Measurements from ENCODE around the gene KCNJ1.
A peak's percentile ranks its signal among the peaks of the same experiment; 100 is the strongest.

KCNJ1 gene

GRCh38 chr11:128893578-128894285 lies 26.6 kb upstream of the KCNJ1 start:
- Mint-ChIP-seq H3K9me3 (no peaks in the 10 kb centered on the region), H3K27me3 (peaks cover 51% of the 10 kb centered on the region), H3K27ac (no peak overlapping the region), H3K4me1 (ENCODE audit: low read depth) (peaks cover 4% of the 10 kb centered on the region), H3K36me3 (ENCODE audit: low read depth) (no peaks in the 10 kb centered on the region), H3K4me3 (no peak overlapping the region)
- no peak for DNase-seq

DNA sequence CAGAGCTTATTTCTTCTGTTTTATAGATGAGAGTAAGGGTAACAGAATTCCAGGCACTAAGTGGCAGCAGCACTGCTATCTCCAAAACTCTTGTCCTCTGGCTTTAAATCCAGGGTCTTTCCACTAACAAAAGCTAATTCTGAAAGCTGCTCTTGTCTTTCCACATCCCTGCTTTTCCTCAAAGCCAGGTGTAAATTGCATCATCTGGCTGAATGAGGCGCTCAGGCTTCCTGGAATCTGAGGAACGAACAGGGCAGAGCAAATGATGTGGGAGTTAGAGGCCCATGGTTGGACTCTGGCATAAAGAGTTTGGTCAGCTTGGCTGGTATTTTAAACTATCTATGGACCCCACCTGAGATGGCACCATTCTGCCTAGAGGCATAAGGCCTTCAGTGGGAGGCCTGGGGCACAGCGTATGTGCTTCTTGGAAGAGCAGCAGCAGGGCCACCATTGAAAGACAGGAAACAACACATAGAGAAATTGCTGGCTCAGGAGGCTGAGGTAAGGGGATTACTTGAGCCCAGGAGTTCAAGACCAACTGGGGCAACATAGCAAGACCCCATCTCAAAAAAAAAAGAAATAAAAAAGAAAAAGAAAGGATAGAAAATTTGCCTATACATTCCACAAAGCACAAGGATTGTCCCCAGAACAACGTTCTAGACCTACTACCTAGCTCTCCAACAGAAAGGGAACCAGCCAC lies 25.9 kb upstream of the KCNJ1 start:
- Mint-ChIP-seq H3K9me3 (no peaks in the 10 kb centered on the region), H3K4me3 (no peak overlapping the region), H3K27me3 (peaks cover 58% of the 10 kb centered on the region), H3K27ac (no peak overlapping the region), H3K4me1 (ENCODE audit: low read depth) (peaks cover 4% of the 10 kb centered on the region), H3K36me3 (ENCODE audit: low read depth) (no peaks in the 10 kb centered on the region)
- DNase-seq: no peak

- Mint-ChIP-seq H3K4me1 (ENCODE audit: low read depth) (peaks cover 4% of the 10 kb centered on the region), H3K27me3 (peaks cover 67% of the 10 kb centered on the region), H3K27ac (no peak overlapping the region), H3K9me3 (no peaks in the 10 kb centered on the region), H3K36me3 (ENCODE audit: low read depth) (no peaks in the 10 kb centered on the region), H3K4me3 (no peak overlapping the region)
- DNase-seq: no peak
These were observed 24.9 kb upstream of the KCNJ1 start for GRCh38 chr11:128891913-128892398.

DNA sequence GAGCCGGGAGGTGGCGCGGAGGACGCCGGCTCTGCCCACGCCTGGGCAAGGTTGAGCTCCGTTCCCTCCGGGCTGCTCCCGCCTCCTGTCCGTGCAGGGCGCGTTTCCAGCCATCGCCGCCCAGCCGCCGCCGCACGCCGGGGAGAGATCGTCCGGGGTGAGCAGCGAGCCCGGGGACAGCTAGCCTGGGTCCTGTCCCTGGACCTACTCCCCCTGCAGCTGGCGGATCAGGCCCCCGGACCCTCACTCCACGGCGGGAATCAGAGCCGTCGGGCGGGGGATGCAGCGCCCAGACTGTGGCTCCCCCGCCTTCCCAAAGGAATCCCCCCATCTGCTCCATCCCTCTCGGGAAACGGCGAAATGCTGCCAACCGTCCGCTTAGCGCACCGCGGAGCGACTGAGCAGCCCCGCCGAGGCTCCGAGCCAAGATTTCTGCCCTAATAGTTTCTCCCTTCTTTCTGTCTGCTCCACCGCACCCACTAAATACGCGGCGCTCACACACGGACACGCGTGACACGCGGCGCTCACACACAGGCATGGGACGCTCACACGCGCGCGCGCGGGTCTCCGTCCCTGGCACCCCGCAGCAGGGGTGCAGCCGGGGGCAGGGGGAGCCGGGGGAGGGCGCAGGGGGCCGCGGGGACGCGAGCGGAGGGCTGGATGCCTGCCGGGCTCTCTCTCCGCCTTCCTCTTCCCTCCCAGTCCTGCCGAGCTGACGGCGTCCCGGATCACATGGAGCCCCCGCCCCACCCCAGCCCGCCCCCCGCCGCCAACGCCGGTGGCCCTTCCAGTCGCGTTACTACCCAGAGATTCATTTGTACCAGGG lies 23.7 kb upstream of the KCNJ1 start, which contains the start of gene KCNJ5:
TSS of gene KCNJ5 (plus strand) at position 814 of the 826 bp plus-strand sequence. CDS start 19,918 bp downstream, outside the sequence.
- DNase-seq: peak; percentile 45
- Mint-ChIP-seq H3K27me3 (peaks cover 73% of the 10 kb centered on the region), H3K4me1 (ENCODE audit: low read depth) (peaks cover 6% of the 10 kb centered on the region), H3K4me3 (peak within 1 kb of the TSS; percentile 74), H3K36me3 (ENCODE audit: low read depth) (no peaks in the 10 kb centered on the region), H3K27ac (no peak within 1 kb of the TSS), H3K9me3 (no peaks in the 10 kb centered on the region)

DNA sequence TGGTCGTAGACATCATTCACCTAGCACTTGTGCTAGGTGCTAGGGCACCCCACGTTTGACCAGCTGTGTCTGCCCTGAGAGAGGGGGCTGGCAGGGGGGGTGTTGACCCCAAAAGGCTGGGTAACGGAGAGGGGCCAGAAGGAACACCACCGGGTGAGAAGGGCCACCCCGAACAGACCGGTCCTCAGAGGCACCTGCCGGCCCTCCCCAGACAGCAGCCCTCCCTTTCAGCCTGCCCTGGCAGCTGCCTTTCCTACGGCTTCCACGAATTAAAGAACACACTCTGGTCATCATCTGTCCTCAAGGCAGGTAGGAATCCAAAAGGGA lies 23.1 kb upstream of the KCNJ1 start:
- peaks cover 77% of the 10 kb centered on the region for H3K27me3 Mint-ChIP-seq
- no peaks in the 10 kb centered on the region for H3K36me3 Mint-ChIP-seq (ENCODE audit: low read depth)
- H3K4me1 Mint-ChIP-seq (ENCODE audit: low read depth): peaks cover 6% of the 10 kb centered on the region
- peak overlapping the region; percentile 74 for H3K4me3 Mint-ChIP-seq
- H3K27ac Mint-ChIP-seq: no peak overlapping the region
- no peaks in the 10 kb centered on the region for H3K9me3 Mint-ChIP-seq
- no peak for DNase-seq

DNA sequence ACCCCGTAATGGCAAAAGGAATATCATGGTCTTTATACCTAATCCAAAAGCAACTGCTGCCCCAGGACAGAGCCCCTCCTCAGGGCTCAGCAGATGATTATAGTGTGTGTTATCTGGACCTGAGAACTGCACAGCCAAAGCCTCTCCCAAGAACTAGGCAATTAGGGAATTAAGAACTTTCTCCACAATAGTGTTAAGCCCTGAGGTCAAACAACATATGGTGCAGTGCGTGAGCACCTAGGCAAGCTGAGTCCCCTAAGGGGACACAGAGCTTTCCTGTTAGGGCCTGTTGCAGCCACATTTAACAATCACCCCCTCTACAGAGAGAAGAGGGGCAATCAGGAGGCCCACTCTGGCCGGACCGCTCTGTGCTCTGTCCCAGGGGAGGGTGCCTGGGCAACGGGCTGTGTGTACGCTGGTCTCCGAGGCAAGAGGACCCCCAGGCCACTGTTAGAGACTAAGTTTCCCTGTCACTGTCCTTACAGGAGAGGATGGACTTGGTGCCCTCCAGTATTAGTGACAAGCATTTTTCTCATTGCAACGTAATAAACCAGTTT lies 22.6 kb upstream of the KCNJ1 start:
- DNase-seq: no peak
- Mint-ChIP-seq H3K4me3 (no peak overlapping the region), H3K9me3 (no peaks in the 10 kb centered on the region), H3K36me3 (ENCODE audit: low read depth) (no peaks in the 10 kb centered on the region), H3K27me3 (peaks cover 78% of the 10 kb centered on the region), H3K27ac (no peak overlapping the region), H3K4me1 (ENCODE audit: low read depth) (peaks cover 6% of the 10 kb centered on the region)

- peaks cover 6% of the 10 kb centered on the region for H3K4me1 Mint-ChIP-seq (ENCODE audit: low read depth)
- no peaks in the 10 kb centered on the region for H3K9me3 Mint-ChIP-seq
- DNase-seq: no peak
- peaks cover 77% of the 10 kb centered on the region for H3K27me3 Mint-ChIP-seq
- no peaks in the 10 kb centered on the region for H3K36me3 Mint-ChIP-seq (ENCODE audit: low read depth)
- H3K27ac Mint-ChIP-seq: no peak overlapping the region
- H3K4me3 Mint-ChIP-seq: no peak overlapping the region
These were observed 21.2 kb upstream of the KCNJ1 start for GRCh38 chr11:128888034-128888985.

DNA sequence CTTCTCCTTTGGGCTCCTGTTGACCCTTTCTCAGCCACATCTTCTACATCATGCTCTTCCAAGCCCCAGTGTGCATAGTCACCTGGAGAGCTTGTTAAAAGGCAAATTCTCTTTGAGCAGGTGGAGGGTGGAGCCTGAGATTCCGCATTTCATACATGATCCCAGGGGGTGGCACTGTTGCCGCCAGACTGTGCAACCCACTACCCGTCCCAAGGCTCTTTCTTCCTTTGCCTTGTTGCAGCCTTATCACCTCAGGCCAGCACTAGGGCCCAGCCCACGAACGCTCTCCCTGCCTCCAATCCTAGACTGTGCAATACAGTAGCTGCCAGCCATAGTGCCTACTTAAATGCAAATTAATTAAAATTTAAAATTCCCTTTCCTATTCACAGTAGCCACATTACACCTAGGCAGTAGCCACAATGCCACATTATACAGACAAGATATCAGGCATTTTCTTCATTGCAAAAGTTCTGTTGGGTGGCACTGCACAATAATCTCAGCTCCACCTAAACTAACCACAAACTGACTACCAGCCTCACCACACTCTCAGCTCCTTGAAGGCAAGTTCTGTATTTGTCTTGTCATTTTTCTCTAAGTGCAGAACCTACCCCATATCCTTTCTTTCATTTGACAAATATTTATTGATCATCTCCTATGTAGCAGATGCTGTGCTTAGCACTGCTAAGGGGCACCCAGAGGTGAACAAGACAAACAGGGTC lies 19.5 kb upstream of the KCNJ1 start:
- Mint-ChIP-seq H3K36me3 (ENCODE audit: low read depth) (no peaks in the 10 kb centered on the region), H3K27ac (no peak overlapping the region), H3K9me3 (no peaks in the 10 kb centered on the region), H3K27me3 (peaks cover 72% of the 10 kb centered on the region), H3K4me3 (no peak overlapping the region), H3K4me1 (ENCODE audit: low read depth) (peaks cover 5% of the 10 kb centered on the region)
- no peak for DNase-seq

GRCh38 chr11:128884703-128885338 lies 17.7 kb upstream of the KCNJ1 start:
- Mint-ChIP-seq H3K4me1 (ENCODE audit: low read depth) (peaks cover 2% of the 10 kb centered on the region), H3K4me3 (no peak overlapping the region), H3K9me3 (no peaks in the 10 kb centered on the region), H3K27me3 (peaks cover 58% of the 10 kb centered on the region), H3K36me3 (ENCODE audit: low read depth) (no peaks in the 10 kb centered on the region), H3K27ac (no peak overlapping the region)
- peak; percentile 58 for DNase-seq

DNA sequence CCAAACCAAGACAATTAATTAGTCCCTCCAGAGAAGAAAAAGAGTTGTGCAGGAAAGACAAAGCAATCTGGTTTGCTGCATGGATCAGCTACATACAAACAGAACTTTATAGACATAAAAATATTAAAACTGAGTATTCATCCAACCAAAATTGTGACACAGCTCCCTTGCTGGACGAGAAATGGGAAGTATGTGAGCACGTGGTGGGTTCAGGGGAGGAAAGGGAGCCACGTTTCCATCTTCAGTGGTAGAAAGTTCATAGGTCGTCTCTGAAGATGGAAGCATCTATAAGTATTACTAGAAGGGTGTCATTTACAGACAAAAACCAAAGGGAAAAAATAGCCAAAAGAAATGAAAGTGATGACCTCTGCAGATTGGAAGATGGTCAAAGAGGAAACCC lies 17.0 kb upstream of the KCNJ1 start:
- no peaks in the 10 kb centered on the region for H3K36me3 Mint-ChIP-seq (ENCODE audit: low read depth)
- no peak overlapping the region for H3K4me3 Mint-ChIP-seq
- peaks cover 50% of the 10 kb centered on the region for H3K27me3 Mint-ChIP-seq
- H3K4me1 Mint-ChIP-seq (ENCODE audit: low read depth): peaks cover 2% of the 10 kb centered on the region
- DNase-seq: no peak
- H3K27ac Mint-ChIP-seq: no peak overlapping the region
- H3K9me3 Mint-ChIP-seq: no peaks in the 10 kb centered on the region

DNA sequence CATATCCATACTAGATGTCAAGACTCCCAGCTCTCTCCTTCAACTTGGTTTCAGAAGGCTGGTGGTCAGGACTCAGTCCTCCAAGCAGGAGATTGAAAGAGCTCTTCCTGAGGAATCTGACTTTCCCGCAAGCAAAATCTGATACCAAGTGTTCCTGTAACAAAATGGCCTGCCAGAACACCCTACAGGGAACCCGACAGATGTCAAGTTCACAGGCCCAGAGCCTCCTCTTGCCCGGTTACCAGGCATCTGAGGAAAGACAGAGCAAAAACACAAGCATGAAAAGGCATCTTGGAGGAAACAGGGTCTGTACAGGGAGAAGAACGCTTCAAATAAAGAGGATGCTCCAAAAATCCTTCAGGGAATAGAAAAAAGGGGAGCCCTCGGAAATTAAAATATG lies 15.4 kb upstream of the KCNJ1 start:
- no peak overlapping the region for H3K27ac Mint-ChIP-seq
- no peaks in the 10 kb centered on the region for H3K36me3 Mint-ChIP-seq (ENCODE audit: low read depth)
- H3K27me3 Mint-ChIP-seq: peaks cover 37% of the 10 kb centered on the region
- peaks cover 2% of the 10 kb centered on the region for H3K4me1 Mint-ChIP-seq (ENCODE audit: low read depth)
- no peak for DNase-seq
- H3K4me3 Mint-ChIP-seq: no peak overlapping the region
- no peaks in the 10 kb centered on the region for H3K9me3 Mint-ChIP-seq

GRCh38 chr11:128881221-128881620 lies 14.1 kb upstream of the KCNJ1 start:
- peaks cover 30% of the 10 kb centered on the region for H3K27me3 Mint-ChIP-seq
- H3K4me3 Mint-ChIP-seq: no peak overlapping the region

DNA sequence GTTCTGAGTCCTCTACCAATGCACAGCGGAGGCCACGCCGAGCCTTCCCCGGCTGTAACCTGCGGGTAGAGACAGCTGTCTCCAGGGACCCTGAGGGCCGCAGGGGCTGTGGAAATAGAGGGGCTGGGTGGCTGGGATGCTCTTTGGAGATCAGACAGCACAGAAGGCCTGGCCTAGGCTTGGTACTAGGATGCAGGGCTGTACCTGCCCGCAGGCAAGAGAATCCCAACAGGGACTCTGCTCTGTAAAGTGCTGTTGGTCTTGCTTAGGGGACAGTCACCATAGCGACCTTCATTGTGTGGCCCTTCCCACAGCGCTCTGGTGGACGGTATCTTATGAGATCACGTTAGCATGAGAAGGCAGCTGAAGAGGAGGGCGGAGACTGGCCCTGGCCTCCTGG lies 12.7 kb upstream of the KCNJ1 start:
- H3K9me3 Mint-ChIP-seq: no peaks in the 10 kb centered on the region
- DNase-seq: no peak
- no peaks in the 10 kb centered on the region for H3K4me1 Mint-ChIP-seq (ENCODE audit: low read depth)
- H3K36me3 Mint-ChIP-seq (ENCODE audit: low read depth): no peaks in the 10 kb centered on the region
- H3K27me3 Mint-ChIP-seq: peaks cover 21% of the 10 kb centered on the region
- H3K4me3 Mint-ChIP-seq: no peak overlapping the region
- H3K27ac Mint-ChIP-seq: no peak overlapping the region

More at GRCh38 chr11:128881221-128881620, 14.1 kb upstream of the KCNJ1 start:
- DNase-seq: no peak
- Mint-ChIP-seq H3K27ac (no peak overlapping the region), H3K4me1 (ENCODE audit: low read depth) (no peaks in the 10 kb centered on the region), H3K36me3 (ENCODE audit: low read depth) (no peaks in the 10 kb centered on the region), H3K9me3 (no peaks in the 10 kb centered on the region)

Measured in activated T-cell treated with anti-CD3 and anti-CD28 coated beads, Interleukin-2, amount 50 U/mL, for 24 hours (primary cell).